IMR-90 (cell line): Measurements from ENCODE around the gene TUBB8B. TPM values are rescaled to one million over a fixed set of nuclear protein-coding genes. Genes with fewer than 3 reads are reported as not detected.
"Not testable (repeated sequence)": the region's sequence is repeated elsewhere in the genome, so short reads cannot be mapped to it uniquely, and the experiment has no call there.

ENCODE experiments used
- ATAC-seq: fragments of 200-7000 bp; cut with Tn5 transposase; 2 replicates; pipeline ENCODE4 v1.9.1; 2020; ENCODE audit warnings: low read depth, mild to moderate bottlenecking, moderate library complexity
- Bru-seq: library from RNA; stranded (reverse); fragments of 400-500 nt; gene quantifications from one replicate; lab custom pipeline; 2021; lab: Mats Ljungman, UMichigan
- BruChase-seq, 2 experiments: library from RNA; stranded (reverse); fragments of 400-500 nt; gene quantifications; one replicate each; lab custom pipeline; 2021; lab: Mats Ljungman, UMichigan
- BruUV-seq: library from RNA; stranded (reverse); fragments of 400-500 nt; replicated peaks from 2 replicates; lab custom pipeline; 2021; lab: Mats Ljungman, UMichigan
- CTCF ChIA-PET: fragments of 300-600 bp; formaldehyde crosslinking; extraction: SDS; loops from one replicate; lab custom pipeline; 2021; ENCODE audit warnings: antibody characterized with exemption; lab: Yijun Ruan, JAX
- POLR2A ChIA-PET: fragments of 300-600 bp; sonication (Branson Sonifier 250); formaldehyde crosslinking; loops from one replicate; lab custom pipeline; 2022; ENCODE audit warnings: antibody characterized with exemption; ENCODE audit not compliant: unreplicated experiment; lab: Charles Lee
- DNase-seq: peaks from one replicate; pipeline ENCODE4 v3.0.0; 2013
- H2AFZ ChIP-seq: replicated peaks from 2 replicates; pipeline ENCODE3; 2013; ENCODE audit warnings: low read length, mild to moderate bottlenecking; ENCODE audit not compliant: poor library complexity
- H2AK5ac ChIP-seq: 2 replicates; pipeline ENCODE4 v1.6.1; 2013; ENCODE audit warnings: low read depth, low read length, inconsistent platforms
- H2AK9ac ChIP-seq: replicated peaks from 2 replicates; pipeline ENCODE3; 2013; ENCODE audit warnings: mild to moderate bottlenecking, low read depth, low read length, moderate library complexity; ENCODE audit not compliant: poor library complexity
- H2BK120ac ChIP-seq: 2 replicates; pipeline ENCODE4 v1.6.1; 2013; ENCODE audit warnings: low read depth, low read length, inconsistent platforms
- H2BK15ac ChIP-seq: 3 replicates; pipeline ENCODE4 v1.6.1; 2013; ENCODE audit warnings: low read depth, low read length, inconsistent platforms
- H2BK20ac ChIP-seq: 2 replicates; pipeline ENCODE4 v1.6.1; 2013; ENCODE audit warnings: low read depth, mild to moderate bottlenecking, inconsistent platforms, low read length, moderate library complexity
- H2BK5ac ChIP-seq: 2 replicates; pipeline ENCODE4 v1.6.1; 2013; ENCODE audit warnings: mild to moderate bottlenecking, low read depth, low read length, inconsistent platforms; ENCODE audit not compliant: poor library complexity, severe bottlenecking
- H3K14ac ChIP-seq: replicated peaks from 2 replicates; pipeline ENCODE4 v1.6.1; 2013; ENCODE audit warnings: low read depth, low read length, inconsistent platforms
- H3K18ac ChIP-seq: 2 replicates; pipeline ENCODE4 v1.6.1; 2013; ENCODE audit warnings: low read depth, low read length, control low read depth
- H3K23ac ChIP-seq: 2 replicates; pipeline ENCODE4 v1.6.1; 2013; ENCODE audit warnings: low read depth, low read length, inconsistent platforms
- H3K27ac ChIP-seq: 2 replicates; pipeline ENCODE4 v1.5.1; 2013; ENCODE audit warnings: mild to moderate bottlenecking, control low read depth, low read length; ENCODE audit not compliant: insufficient read depth
- H3K27me3 ChIP-seq: 2 replicates; pipeline ENCODE4 v1.6.1; 2013; ENCODE audit warnings: low read length; ENCODE audit not compliant: control insufficient read depth, insufficient read depth
- H3K36me3 ChIP-seq: 2 replicates; pipeline ENCODE4 v1.6.1; 2013; ENCODE audit warnings: low read length, mixed read lengths; ENCODE audit not compliant: control insufficient read depth, insufficient read depth
- H3K4ac ChIP-seq: 2 replicates; pipeline ENCODE4 v1.6.1; 2013; ENCODE audit warnings: low read depth, low read length, inconsistent platforms
- H3K4me1 ChIP-seq: 2 replicates; pipeline ENCODE4 v1.6.1; 2013; ENCODE audit warnings: low read length, mixed read lengths; ENCODE audit not compliant: control insufficient read depth, insufficient read depth
- H3K4me2 ChIP-seq: 2 replicates; pipeline ENCODE4 v1.6.1; 2013; ENCODE audit warnings: low read depth, mild to moderate bottlenecking, control low read depth, low read length, moderate library complexity
- H3K4me3 ChIP-seq: 2 replicates; pipeline ENCODE4 v1.5.1; 2013; ENCODE audit warnings: low read depth, mild to moderate bottlenecking, control low read depth, low read length, moderate library complexity; ENCODE audit not compliant: insufficient read depth
- H3K56ac ChIP-seq: 2 replicates; pipeline ENCODE4 v1.6.1; 2013; ENCODE audit warnings: low read length, inconsistent platforms; ENCODE audit not compliant: insufficient read depth; ENCODE audit errors: extremely low read depth
- H3K79me1 ChIP-seq, 2 experiments: 2 replicates each; pipeline ENCODE4 v1.6.1; 2013; ENCODE audit warnings: low read length in 2 of 2, inconsistent platforms in 1 of 2, low read depth in 1 of 2
- H3K9ac ChIP-seq: 2 replicates; pipeline ENCODE4 v1.6.1; 2013; ENCODE audit warnings: low read depth, low read length, control low read depth
- H3K9me1 ChIP-seq: 2 replicates; pipeline ENCODE4 v1.6.1; 2013; ENCODE audit warnings: low read length, inconsistent platforms; ENCODE audit not compliant: insufficient read depth
- H3K9me3 ChIP-seq: 2 replicates; pipeline ENCODE4 v1.6.1; 2013; ENCODE audit warnings: low read length; ENCODE audit not compliant: control insufficient read depth, insufficient read depth
- H4K20me1 ChIP-seq: 2 replicates; pipeline ENCODE4 v1.6.1; 2013; ENCODE audit warnings: low read length, inconsistent platforms; ENCODE audit not compliant: insufficient read depth
- H4K5ac ChIP-seq: 2 replicates; pipeline ENCODE4 v1.6.1; 2013; ENCODE audit warnings: mild to moderate bottlenecking, low read depth, low read length, control low read depth
- H4K8ac ChIP-seq, 2 experiments: 2 replicates each; pipeline ENCODE4 v1.6.1; 2013; ENCODE audit warnings: low read depth in 2 of 2, low read length in 2 of 2, control low read depth in 1 of 2, inconsistent platforms in 1 of 2
- H4K91ac ChIP-seq: 2 replicates; pipeline ENCODE4 v1.6.1; 2013; ENCODE audit warnings: low read depth, low read length, inconsistent platforms; ENCODE audit not compliant: insufficient read depth
- WGBS, 2 experiments: methylation state at CpG; one replicate each; pipeline versions ENCODE4 v1.1.5 to v1.1.7; 2013; ENCODE audit warnings: missing lambda C conversion rate in 2 of 2; ENCODE audit not compliant: insufficient read length in 1 of 2; ENCODE audit errors: extremely low coverage in 2 of 2; 5-methylcytosine and 5-hydroxymethylcytosine counted together
- dilution Hi-C: fragments of 300-500 bp; cut with HindIII; formaldehyde crosslinking; loops from one replicate; pipeline ENCODE4 v1.14.3; 2018; ENCODE audit warnings: low sequenced_read_pairs; ENCODE audit not compliant: unreplicated experiment
- in situ Hi-C: fragments of 300-500 bp; cut with MboI; formaldehyde crosslinking; loops from 3 replicates; pipeline ENCODE4 v1.14.3; 2019; ENCODE audit warnings: low sequenced_read_pairs, inconsistent platforms, mixed read lengths
- intact Hi-C: fragments of 100-400 bp; cut with micrococcal nuclease; formaldehyde crosslinking; loops from 2 replicates; pipeline ENCODE4 v1.10.0; 2022
- long read RNA-seq: library from polyadenylated mRNA; unstranded; transcript quantifications from one replicate; pipeline ENCODE4 v2.0.0, GENCODE V29; 2021; ENCODE audit not compliant: unreplicated experiment
- polyA plus RNA-seq, 3 experiments: library from polyadenylated mRNA; depleted of rRNA; stranded (reverse); fragments of >200 nt; gene quantifications; 2 replicates each; pipeline ENCODE4 v1.2.3, GENCODE V29; 2012; ENCODE audit warnings: low replicate concordance in 1 of 3
- total RNA-seq: library from RNA; depleted of rRNA; stranded (reverse); fragments of >200 nt; gene quantifications from 2 replicates; pipeline ENCODE4 v1.2.3, GENCODE V29; 2012; rRNA removed

The TUBB8B gene
- total RNA-seq, result not detected in 2 replicates
- polyA plus RNA-seq (2012; rRNA removed), result not detected in 2 replicates
- not detected in 2 replicates for polyA plus RNA-seq (2012; cell fraction: cytosol; rRNA removed)
- polyA plus RNA-seq (2012; cell fraction: nucleus; rRNA removed; ENCODE audit: low replicate concordance), result 0.10 and 0.23 TPM in 2 replicates
- Bru-seq, nascent RNA, result not detected
- BruChase-seq, experiment 1, labeled RNA remaining after a 6-hour chase, result not detected
- not detected for BruChase-seq, experiment 2, labeled RNA remaining after a 2-hour chase
- long read RNA-seq, result 0 reads

- POLR2A ChIA-PET, intact Hi-C loops, H4K5ac ChIP-seq, H3K9me1 ChIP-seq, H3K4me3 ChIP-seq, in situ Hi-C loops, H3K4me2 ChIP-seq, CTCF ChIA-PET, H3K4ac ChIP-seq, H2BK5ac ChIP-seq, H3K14ac ChIP-seq, H2AFZ ChIP-seq, H3K36me3 ChIP-seq, H2AK5ac ChIP-seq, H3K23ac ChIP-seq, ATAC-seq, H3K27ac ChIP-seq, H3K18ac ChIP-seq, H4K8ac ChIP-seq, H3K9ac ChIP-seq, H3K4me1 ChIP-seq, dilution Hi-C loops, H4K91ac ChIP-seq, H3K56ac ChIP-seq, H3K9me3 ChIP-seq, H2AK9ac ChIP-seq, H2BK120ac ChIP-seq, H2BK15ac ChIP-seq, H3K27me3 ChIP-seq, H4K20me1 ChIP-seq, BruUV-seq, H2BK20ac ChIP-seq, H3K79me1 ChIP-seq, DNase-seq: not testable (repeated sequence)
- no CpG with 5 or more reads among the region's 37 CpGs for WGBS, 2 experiments
Observed at GRCh38 chr18:49176-49665, at the start of gene TUBB8B. Gene TUBB8B, minus strand, starts transcription at chr18:49615. Its CDS starts 58 bp downstream, at chr18:49557.
